ENCODE data around the gene FARS2. TPM values are rescaled to one million over a fixed set of nuclear protein-coding genes. Genes with fewer than 3 reads are reported as not detected.

FARS2 gene
- total RNA-seq, 1 donor from 2014 or later, result 20.1 TPM

DNA sequence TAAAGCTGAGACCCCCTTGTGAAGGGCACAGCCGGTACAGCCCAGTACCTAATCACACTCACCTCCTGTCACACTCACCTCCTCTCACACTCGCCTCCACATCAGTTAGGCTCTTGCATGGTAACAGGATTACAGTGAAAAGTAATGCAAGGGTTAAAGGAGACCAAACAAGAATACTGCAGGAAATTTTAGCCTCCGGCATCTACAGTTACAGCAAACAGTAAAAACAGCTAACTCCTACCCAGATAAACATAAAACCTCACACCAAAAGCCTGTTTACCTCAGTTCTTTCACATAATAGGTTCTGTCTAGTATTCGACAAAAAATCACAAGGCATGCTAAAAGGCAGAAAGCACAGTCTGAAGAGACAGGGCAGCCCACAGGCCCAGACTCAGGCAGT is 55.6 kb downstream of the FARS2 start:
- intact Hi-C loops (cut with micrococcal nuclease), result no loop called here

DNA sequence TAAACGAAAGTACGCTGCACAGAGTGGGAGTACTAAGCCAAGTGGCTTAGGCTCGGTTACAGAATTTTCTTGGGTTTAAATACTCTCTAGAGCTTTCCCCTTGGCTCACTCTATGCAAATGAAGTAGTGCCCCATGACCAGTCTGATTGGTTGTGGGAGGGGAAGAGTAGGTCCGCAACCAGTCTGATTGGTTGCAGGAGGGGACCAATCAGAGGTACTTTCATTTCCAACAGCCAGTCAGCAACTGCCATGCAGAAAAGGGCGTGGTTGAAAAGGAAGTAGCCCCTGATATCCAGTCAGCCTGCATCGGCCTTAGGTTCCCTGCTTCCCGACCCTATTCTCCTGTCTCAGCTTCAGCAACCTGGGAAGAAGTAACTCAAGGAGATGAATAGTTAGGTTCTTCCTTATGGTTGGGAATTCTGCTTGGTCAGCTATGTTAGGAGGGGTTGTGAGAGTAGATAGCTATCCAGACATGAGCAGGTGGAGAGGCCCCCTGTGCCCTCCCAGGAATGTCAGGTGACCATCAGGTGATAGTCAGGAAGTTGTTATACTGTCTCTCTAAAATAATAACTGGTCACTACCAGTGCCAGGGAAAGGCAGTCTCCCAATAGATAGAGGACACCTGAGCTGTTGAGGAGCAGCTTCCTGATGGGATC is 57.4 kb downstream of the FARS2 start:
- intact Hi-C loops (cut with micrococcal nuclease), result no loop called here

DNA sequence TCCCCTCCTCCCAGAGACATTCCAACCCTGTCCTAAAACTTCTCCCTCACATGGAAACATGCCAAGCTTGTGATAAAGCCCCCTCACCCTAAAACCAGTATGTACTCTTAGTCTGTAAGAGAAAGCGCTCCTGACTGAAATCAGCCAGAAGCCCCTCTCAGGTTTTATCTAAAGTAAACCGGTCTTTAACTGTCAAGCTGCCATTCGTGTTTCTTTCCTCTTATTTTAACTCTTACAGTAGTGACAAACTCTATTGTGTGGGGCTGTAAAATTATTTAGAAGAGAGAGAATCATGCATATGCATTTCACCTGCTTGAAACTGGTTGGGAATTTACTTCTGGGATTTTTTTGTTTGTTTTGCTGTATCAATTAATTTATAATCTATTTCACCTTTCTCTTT is 62.7 kb downstream of the FARS2 start:
- intact Hi-C loops (cut with micrococcal nuclease), result no loop called here

DNA sequence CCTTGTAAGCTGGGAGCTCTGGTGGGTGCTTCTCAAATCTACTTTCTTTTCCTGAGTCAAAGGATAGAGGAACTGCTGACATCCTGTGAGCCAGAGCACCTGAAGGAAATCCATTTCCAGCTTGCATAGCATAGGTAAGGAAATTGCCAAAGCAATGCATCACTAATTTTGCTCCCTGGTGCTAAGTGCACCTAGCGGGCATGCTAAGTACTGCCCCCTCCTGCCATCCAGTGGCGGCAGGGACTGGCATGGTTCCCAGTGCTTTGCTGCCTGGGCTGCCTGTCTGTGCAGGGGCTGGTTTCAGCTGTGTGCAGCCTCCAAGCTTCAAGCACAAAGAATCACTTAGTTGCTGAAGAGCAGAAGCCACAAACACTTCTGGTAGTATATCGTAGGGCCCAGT is 63.9 kb downstream of the FARS2 start:
- intact Hi-C loops (cut with micrococcal nuclease), result no loop called here

DNA sequence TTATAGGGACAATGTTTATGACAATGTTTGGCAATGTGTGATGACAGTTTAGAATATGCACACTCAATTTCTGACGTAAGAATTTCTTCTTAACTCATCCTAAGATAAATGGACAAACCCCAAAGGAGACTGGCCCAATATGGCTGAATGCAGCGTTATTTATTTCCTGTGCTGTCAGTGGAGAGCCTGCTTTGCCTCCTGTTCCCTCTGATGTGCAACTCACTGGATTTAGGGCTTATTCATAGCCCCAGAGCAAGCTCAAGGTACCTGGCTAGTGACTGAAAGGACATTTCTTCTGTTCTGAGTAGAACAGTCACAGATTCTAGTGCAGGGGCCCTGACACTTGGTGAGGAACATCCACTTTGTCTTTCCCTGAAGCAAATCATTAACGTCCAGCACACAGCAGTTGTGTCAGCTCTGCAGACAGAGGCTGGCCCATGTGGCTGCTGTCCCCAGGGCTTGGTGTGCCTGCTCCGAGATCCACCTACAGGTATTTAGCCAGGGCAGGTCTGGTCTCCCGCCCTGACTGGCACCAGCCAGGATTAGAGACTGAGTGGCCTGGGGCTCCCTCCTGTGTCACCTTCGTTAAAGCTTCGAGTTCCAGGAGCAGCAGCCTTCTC is 64.8 kb downstream of the FARS2 start:
- intact Hi-C loops (cut with micrococcal nuclease), result no loop called here

DNA sequence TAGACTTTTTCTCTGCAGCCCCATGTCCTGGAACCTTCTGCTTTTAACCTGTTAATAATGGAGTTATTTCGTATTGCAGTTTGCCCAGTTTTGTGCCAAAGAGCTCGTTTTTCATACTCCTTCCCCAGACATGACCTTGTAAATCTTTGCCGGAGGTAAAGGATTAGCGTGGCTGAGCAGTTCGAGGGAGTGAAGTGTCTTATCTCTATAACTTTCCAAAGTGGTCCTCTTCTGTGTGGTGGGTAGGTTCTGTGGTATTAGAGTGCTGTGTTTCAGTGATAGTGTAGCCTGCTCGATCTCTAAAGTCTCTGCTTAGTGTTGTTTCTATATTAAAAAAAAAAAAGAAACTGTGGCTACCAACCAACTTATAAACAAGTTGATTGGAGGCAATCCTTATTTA is 67.5 kb downstream of the FARS2 start:
- intact Hi-C loops (cut with micrococcal nuclease), result no loop called here

DNA sequence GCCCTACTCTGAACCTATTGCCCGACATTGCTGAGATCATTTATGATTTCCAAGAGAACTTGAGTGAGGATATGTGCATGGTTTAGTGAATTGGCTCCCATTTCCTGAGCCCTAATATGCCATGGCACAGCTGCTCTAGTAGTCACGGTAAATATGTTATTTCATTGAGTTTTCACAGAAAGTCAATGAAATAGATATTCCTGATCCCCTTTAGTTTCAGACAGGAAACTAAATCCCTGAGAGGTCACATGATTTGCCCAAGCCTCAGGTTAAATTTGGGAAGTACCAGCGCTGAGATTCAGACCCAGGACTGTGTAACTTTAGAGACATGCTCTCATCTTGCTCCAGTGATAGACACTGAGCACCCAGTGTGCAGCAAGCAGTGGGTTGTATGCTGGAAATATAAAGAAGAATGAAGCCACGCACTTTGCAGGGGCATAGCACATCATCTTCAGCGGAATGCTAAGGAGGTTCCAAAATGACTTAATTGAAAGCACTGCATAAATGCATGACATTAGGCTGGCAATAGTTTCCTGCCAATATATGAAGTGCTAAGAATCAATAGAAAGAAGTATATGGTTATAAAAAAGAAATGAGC is 70.6 kb downstream of the FARS2 start:
- intact Hi-C loops (cut with micrococcal nuclease), result no loop called here

DNA sequence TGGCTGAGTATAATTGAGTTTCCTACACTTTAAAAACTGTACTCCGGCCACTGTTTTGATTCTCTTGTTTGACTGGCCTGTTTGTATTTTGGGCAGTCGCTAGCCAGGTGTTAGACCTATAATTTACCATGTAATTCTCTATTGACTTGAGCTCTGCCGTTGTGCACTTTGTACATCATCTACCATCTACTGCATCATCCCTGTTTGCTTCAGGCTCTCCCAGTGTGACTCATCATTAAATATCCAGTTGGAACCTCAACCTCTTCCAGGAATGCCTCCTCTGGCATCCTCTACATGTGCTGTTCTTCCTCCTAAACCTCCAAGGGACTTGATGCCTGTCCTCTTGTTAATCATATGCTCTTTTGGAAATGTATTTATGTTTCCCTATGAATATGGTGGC is 72.3 kb downstream of the FARS2 start:
- intact Hi-C loops (cut with micrococcal nuclease), result no loop called here

DNA sequence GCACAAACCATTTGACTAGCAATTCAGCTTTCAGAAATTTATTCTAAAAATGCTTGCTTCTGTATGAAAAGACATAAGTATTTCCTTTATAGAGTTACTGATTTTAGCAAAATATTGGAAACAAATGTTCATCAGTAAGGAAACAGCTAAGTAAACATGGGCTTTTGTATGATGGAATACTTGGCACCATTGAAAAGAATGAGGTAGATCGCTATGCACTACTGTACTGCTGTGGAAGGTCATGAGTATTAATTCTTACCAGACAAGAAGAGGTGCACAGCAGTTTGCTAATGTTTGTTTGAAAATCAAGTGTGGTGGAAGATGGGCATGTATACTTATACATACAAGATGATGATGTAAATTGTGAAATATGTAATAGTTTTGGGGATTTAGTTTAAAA is 73.0 kb downstream of the FARS2 start:
- intact Hi-C loops (cut with micrococcal nuclease), result no loop called here

DNA sequence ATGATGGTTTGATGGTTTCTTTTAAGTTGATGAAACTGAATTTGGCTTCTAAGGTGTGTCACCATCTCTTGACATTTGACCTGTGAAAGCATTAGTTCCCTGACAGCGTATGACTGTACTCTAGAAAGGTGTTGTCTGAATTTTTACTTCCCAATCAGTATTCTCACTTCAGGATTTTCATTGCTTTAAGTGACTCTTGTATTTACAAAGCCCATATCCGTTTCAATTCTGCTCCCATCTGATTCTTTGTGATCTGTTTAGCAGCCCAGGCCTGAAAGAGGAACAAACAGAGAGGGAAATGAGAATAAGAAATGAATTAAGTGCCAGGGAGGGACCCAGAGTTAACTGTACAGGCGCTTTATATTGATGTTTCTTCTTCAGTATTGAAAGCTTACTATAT is 73.7 kb downstream of the FARS2 start:
- intact Hi-C loops (cut with micrococcal nuclease), result no loop called here

DNA sequence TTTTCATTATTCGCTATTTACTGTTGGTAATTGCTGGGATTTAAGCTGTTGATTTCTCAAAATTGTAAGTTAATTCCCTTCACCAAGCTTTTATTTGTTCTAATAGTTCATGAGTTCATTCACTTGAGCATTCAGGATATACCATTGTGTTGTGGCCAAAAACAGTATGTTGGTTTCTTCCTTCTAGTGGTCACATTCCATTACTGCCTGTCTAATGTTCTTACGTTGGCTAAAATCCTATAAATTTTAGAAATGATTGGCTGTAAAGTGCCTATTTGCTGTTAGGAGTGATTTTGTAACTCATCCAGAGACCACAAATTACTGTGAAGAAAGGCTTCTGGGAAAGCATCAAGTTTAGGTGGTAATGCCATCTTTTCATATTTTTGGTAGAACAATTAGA is 76.3 kb downstream of the FARS2 start:
- intact Hi-C loops (cut with micrococcal nuclease), result no loop called here

DNA sequence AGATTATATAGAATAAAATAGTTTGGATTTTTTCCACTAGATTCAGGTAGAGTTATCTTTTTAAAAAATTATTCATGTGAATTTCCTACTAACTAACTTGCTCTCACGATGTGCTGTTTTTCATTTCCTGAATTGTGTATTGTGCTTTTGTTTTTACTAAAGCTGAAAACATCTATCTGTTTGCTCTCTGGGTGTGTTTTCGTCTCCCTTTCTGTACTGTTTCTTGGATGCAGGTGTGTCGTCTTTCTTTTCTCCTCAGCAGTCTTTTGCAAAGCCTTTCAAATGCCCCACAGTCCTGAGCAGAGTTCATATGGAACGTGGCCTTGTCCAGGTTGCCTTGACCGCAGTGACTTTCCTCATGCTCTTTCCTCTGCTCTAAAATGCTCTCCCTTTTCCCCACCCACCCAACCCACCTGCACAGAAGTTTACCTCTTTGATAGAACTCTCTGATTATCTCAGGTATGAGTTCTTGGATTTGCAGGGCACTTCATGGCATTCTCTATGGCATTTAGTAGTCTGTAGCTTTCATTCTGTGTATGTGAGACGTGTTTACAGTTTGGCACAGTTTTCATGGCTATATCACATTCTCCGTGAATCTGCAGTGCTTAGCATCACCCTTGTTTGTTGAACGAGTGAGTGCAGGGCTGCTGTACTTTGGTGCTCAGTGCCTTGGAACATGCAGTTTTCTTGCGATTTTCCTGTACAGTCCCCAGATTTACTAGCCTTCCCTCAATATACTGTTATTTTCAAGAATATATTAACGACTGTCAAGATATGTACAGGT is 77.1 kb downstream of the FARS2 start:
- intact Hi-C loops (cut with micrococcal nuclease), result no loop called here

DNA sequence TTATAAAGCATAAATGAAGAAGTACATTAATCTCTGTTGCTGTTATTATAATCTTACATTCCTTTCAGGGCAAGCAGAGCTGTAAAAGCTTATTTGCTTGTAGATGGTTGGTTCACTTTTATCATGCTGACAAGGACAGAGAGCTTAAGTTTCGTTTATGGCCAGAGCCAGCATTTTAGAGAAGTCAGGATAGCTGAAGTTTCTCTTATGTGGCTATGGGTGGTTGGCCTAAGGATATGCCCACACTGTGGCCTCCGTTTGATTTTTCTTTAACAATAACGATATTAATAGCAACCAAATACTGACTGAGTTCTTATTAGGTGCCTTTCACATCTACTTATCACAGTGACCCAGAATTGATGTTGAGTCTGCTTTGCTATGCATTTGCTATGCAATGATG is 78.5 kb downstream of the FARS2 start:
- intact Hi-C loops (cut with micrococcal nuclease), result no loop called here

DNA sequence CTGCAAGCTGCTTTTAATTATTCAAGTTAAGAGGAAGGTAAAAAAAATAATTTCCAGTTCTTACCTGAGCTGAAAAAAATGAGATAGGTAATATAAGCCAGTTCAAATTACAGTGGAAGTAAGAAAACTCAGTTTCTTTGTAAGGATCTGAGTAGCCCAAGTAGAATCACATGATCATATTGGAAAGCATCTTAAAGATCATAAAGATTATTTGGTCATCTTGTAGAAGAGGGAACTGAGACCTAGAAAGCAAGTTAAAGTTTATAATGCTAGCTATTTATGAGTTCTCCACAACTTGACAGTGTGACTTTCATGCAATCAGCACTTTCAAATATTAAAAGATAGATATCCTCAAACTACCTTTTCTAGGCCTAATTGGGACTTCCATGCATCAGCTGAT is 80.5 kb downstream of the FARS2 start:
- intact Hi-C loops (cut with micrococcal nuclease), result no loop called here

DNA sequence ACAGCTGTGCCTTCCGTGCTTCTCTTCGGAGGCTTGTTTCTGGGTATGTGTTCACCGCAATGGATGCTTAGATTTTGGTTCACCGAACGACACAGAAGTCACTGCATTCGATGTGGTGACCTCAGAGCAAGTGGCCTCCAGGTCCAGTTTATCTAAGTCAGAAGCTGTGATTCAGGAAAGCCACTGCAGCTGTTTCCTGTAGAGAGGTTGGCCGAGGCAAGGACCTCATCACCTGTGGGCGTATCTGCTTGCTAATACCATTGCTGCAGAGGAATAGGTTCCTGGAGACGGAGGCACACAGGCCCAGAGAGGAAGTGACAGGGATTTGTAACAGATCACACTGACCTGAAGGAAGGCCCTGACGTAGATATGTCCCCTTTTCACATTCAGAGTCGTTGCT is 82.7 kb downstream of the FARS2 start:
- intact Hi-C loops (cut with micrococcal nuclease), result no loop called here

DNA sequence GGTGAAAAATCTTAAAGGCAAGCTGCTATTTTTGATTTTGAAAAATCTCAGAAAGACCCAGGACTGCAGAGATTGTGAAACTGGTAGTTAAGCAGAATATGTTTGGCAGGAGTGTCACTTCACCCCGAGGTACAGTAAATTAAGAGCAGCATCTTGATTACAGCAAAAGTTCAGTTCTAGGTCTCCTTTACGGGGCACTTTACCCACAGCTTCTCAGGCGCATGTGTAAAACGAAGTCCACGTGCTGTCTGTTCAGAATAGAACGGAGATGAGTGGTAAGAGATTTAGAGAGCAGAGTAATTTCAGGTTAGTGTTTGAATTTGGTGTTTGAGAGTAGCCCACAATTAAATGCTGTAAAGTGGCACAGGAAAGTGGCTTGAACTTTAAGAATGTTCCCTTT is 84.0 kb downstream of the FARS2 start:
- intact Hi-C loops (cut with micrococcal nuclease), result no loop called here

DNA sequence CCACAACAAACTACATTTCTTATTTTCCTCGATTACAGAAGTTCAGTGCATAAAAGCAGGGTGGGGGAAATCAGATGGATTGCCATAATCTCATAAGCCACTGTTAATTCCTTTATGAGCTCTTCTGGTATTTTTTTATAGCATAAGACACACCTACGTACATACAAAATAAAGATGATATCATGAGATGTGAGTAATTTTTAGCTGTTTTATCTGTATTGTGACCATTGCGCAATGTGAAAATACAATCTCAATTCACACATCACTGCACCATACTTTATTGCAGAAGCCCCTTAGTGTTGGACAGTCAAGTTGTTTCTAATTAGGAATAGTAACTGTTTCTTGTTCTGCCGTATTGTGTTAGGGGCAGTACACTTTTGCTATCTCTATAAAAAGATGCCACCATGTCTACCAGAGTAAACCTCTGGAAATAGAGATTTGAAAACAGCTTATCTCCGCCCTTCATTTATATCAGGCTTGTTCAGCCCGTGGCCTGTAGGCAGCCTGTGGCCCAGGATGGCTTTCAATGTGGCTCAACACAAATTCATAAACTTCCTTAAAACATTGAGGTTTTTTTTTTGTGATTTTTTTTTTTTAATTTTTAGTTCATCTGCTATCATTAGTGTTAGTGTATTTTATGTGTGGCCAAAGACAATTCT is 90.4 kb downstream of the FARS2 start:
- intact Hi-C loops (cut with micrococcal nuclease), result no loop called here

DNA sequence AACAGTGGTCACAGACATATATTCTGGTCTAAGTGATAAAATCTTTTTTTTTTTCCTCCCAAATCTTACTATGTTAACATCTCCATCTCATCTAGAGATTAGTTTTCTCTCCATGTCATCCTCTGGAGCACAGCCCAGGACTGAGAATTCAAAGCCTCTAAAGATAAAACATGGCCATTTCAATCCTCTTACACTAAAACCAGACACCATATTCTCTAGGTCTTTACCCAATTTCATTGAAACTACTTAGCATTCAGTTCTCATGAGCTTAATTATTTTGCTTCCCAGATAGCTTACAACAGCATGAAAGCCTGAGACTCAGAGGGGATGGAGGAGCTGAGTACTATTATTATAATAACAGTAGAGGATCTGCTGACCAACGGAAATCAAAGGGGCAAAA is 92.7 kb downstream of the FARS2 start:
- intact Hi-C loops (cut with micrococcal nuclease), result no loop called here

DNA sequence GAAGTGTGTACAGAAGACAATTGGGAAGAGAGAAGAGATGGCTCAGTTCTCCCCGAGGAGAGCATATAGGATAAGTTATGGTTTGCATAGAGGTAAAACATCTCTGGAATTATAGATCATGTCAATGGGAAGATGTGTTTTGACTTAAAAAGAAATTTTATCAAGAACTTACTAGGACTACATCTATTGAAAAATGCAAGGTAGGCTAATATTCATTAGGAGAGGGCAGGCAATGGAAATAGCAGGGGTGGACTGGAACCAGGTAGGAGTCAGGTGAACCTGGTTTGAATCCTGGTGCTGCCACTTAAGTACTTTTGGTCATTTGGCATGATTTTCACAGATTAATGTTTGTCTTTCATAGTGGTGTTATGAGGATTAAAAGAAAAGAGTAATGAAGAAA is 96.2 kb downstream of the FARS2 start:
- intact Hi-C loops (cut with micrococcal nuclease), result no loop called here

DNA sequence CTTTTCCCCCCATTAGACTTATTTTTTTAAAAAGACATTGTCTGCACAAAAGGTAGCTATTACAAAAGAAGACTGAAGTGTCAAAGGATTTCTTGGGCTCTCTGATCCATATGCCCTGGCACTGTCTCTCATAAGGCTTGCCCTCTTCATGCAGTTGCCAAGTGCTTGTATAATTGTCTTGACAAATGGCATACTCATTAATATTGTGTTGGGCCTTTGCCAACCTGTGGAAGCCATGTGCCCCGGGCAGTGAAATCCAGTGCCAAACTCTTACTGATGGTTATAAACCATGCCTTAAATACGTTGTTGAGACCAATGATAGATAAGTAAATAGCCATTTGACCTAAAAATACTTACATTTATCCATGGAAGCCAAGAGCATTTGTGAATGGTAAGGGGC is 98.1 kb downstream of the FARS2 start:
- intact Hi-C loops (cut with micrococcal nuclease), result no loop called here

DNA sequence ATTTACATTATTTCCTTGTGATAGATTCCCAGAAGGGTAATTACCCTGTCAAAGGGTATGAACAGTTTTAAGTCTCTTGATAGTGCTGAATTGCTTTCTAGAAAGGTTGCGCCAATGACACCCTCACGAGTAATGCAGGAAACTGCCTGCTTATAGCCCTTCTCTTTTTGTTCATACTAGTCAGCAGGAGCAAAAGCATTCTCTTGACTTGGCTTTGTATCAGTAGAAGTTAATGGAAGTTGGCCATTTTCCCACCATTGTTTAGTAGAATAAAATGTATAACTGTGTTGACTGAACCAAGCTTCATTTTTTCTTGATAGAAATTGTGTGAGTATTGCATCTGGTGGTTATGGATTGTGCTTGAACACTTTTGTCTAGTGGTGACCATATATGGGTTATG is 100.1 kb downstream of the FARS2 start:
- intact Hi-C loops (cut with micrococcal nuclease), result no loop called here

Data from T-helper 1 cell treated with Interleukin-12 subunit alpha and Interleukin-12 subunit beta and Interleukin-4 antibody, amounts not matched to agents 30 ng/mL and 1 ng/mL, for 36 hours (primary cell).